GM12891 (cell line): ENCODE data around the gene TUBG2.

ENCODE experiments used
- POLR2A ChIP-seq: IDR thresholded peaks from 2 replicates; pipeline ENCODE4 v1.6.1; 2011; ENCODE audit warnings: low read depth, low read length, control low read depth
- POLR2AphosphoS5 ChIP-seq: IDR thresholded peaks from 2 replicates; pipeline ENCODE4 v1.6.1; 2011; ENCODE audit warnings: low read depth, low read length, control low read depth
- POU2F2 ChIP-seq: IDR thresholded peaks from 2 replicates; pipeline ENCODE4 v1.6.1; 2011; ENCODE audit warnings: low read depth, mild to moderate bottlenecking, control low read depth, low read length, moderate library complexity
- SPI1 ChIP-seq: IDR thresholded peaks from 2 replicates; pipeline ENCODE4 v1.6.1; 2011; ENCODE audit warnings: low read depth, low read length, control low read depth
- TAF1 ChIP-seq: IDR thresholded peaks from 2 replicates; pipeline ENCODE4 v1.6.1; 2011; ENCODE audit warnings: low read depth, low read length, control low read depth

DNA sequence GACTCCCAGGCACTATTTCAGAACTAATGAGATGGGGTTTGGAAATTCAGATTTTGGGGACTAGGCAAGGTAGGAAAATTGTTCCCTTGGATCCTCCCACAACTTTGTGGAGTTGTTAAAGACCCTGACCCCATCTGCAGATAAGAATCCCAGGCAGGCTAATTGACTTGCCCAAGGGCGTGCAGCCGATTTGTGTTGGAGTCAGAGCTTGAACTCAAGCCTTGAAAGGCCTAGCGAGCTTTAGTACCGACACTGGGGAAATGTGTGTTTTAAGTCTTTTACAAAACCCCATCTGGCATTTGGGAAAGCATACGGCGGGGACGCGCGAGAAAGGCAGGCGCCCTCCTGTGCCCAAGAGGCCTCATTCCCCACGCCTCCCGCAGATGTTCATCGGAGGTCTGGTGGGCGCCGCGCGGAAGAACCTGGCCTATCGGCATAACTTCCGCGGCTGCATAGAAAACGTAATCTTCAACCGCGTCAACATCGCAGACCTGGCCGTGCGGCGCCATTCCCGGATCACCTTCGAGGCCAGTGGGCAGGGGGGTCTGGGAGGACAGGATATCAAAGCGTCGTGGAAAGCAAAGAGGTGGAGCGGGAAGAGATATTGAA lies 27.5 kb downstream of the TUBG2 start:
- TF ChIP-seq POLR2A (no peak), TAF1 (no peak), SPI1 (no peak), POLR2AphosphoS5 (no peak), POU2F2 (no peak)
